H1 (cell line): Measurements from ENCODE around the gene CLPTM1L. TPM values are rescaled to one million over a fixed set of nuclear protein-coding genes. Genes with fewer than 3 reads are reported as not detected.
A peak's percentile ranks its signal among the peaks of the same experiment; 100 is the strongest.

ENCODE experiments used
- ASH2L ChIP-seq: fragments of 200-600, 300-600 bp; sonication (generic); IDR thresholded peaks from one replicate; pipeline ENCODE4 v1.7.1; 2017; ENCODE audit warnings: low read length
- BACH1 ChIP-seq: IDR thresholded peaks from 2 replicates; pipeline ENCODE4 v1.6.1; 2012; ENCODE audit warnings: low read length, improper control_type of control experiment
- E2F6 ChIP-seq: IDR thresholded peaks from 2 replicates; pipeline ENCODE4 v1.6.1; 2012; ENCODE audit warnings: inconsistent platforms
- HDAC2 ChIP-seq, 2 experiments: fragments of 300-600 bp in 1 of 2; sonication (generic) in 1 of 2; IDR thresholded peaks; 2 replicates each; pipeline ENCODE4 v1.6.1; 2011 to 2012; ENCODE audit warnings: low read depth in 2 of 2, low read length in 2 of 2, mild to moderate bottlenecking in 2 of 2, moderate library complexity in 2 of 2, borderline replicate concordance in 1 of 2, inconsistent platforms in 1 of 2
- JUN ChIP-seq: IDR thresholded peaks from 2 replicates; pipeline ENCODE4 v1.6.1; 2011; ENCODE audit warnings: low read depth, mild to moderate bottlenecking, improper control_type of control experiment, low read length
- POU5F1 ChIP-seq: IDR thresholded peaks from 2 replicates; pipeline ENCODE4 v1.6.1; 2011; ENCODE audit warnings: low read depth, mild to moderate bottlenecking, low read length, moderate library complexity
- SP1 ChIP-seq: IDR thresholded peaks from 2 replicates; pipeline ENCODE4 v1.6.1; 2011; ENCODE audit warnings: low read depth, low read length
- SP2 ChIP-seq: IDR thresholded peaks from 2 replicates; pipeline ENCODE4 v1.6.1; 2012; ENCODE audit warnings: mild to moderate bottlenecking, low read length, inconsistent platforms
- TCF12 ChIP-seq: IDR thresholded peaks from 2 replicates; pipeline ENCODE4 v1.6.1; 2011; ENCODE audit warnings: low read depth, mild to moderate bottlenecking, low read length
- ZNF274 ChIP-seq: IDR thresholded peaks from 2 replicates; pipeline ENCODE4 v1.7.0; 2012; ENCODE audit warnings: low read length, borderline replicate concordance; ENCODE audit errors: extremely low read depth
- polyA plus RNA-seq, 7 experiments: library from polyadenylated mRNA; depleted of rRNA in 3 of 7; stranded (reverse) in 5 of 7; unstranded in 2 of 7; fragments of >200 nt in 5 of 7; fragments of 200-250 nt in 2 of 7; gene quantifications; 1 replicate in 5 of 7; 2 replicates in 1 of 7; 4 replicates in 1 of 7; pipeline versions ENCODE4 v1.2.1 to v1.2.3, GENCODE V29; 2011 to 2013; ENCODE audit warnings: missing spikeins in 2 of 7, mixed read lengths in 2 of 7
- total RNA-seq: library from RNA; stranded (reverse); fragmentation: NEBNext Ultra II Directional; extraction: Animal tissue kit (Norgen Biotek cat#: 25700); gene quantifications from 2 replicates; pipeline ENCODE4 v1.2.1, GENCODE V29; 2021
- TF ChIP-seq, protein P1 (sequence below): IDR thresholded peaks from 2 replicates; pipeline ENCODE4 v1.6.1; 2012; ENCODE audit warnings: low read length, inconsistent platforms

Gene CLPTM1L
- total and polyA plus RNA-seq, 2 of the 8 experiments (the other 6 are each of a cell fraction or from before 2014, with no cell fraction given), result 102 to 119 TPM

GRCh38 chr5:1315709-1316587 lies 29.0 kb downstream of the CLPTM1L start (continued):
- TF ChIP-seq E2F6 (no peak), BACH1 (peak; percentile 24; the same call in 1 of the 2 replicates), SP1 (peak; percentile 34; the same call in 1 of the 2 replicates), POU5F1 (no peak), ZNF274 (no peak), ASH2L (peak; percentile 60), TCF12 (peak; percentile 85), JUN (no peak), SP2 (no peak), HDAC2 (IDR thresholded peaks at IDR 0.05; ENCODE audit: borderline replicate concordance in 1 of 2, low read depth in 2 of 2, low read length in 2 of 2) (peak in 1 of 2 experiments; percentile 36; a peak in 1 of 4 replicates)
- TF ChIP-seq, protein P1, sequence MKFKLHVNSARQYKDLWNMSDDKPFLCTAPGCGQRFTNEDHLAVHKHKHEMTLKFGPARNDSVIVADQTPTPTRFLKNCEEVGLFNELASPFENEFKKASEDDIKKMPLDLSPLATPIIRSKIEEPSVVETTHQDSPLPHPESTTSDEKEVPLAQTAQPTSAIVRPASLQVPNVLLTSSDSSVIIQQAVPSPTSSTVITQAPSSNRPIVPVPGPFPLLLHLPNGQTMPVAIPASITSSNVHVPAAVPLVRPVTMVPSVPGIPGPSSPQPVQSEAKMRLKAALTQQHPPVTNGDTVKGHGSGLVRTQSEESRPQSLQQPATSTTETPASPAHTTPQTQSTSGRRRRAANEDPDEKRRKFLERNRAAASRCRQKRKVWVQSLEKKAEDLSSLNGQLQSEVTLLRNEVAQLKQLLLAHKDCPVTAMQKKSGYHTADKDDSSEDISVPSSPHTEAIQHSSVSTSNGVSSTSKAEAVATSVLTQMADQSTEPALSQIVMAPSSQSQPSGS, result no peak
